ENCODE results near the gene TMEM101.
A peak's percentile ranks its signal among the peaks of the same experiment; 100 is the strongest.

The TMEM101 gene

GRCh38 chr17:44010966-44011647 is 3.7 kb downstream of the TMEM101 start:
- H3K27me3 ChIP-seq (ENCODE audit: low read depth), result no peaks in the 10 kb centered on the region
- H3K9me3 ChIP-seq, result no peaks in the 10 kb centered on the region
- peaks cover 14% of the 10 kb centered on the region; the same call in 1 of the 2 replicates for H3K36me3 ChIP-seq (replicated peaks)
- H3K4me3 ChIP-seq, result no peak overlapping the region
- DNase-seq (ENCODE audit: low spot score in 2 of 2), result no peak
- in situ Hi-C loops (cut with MboI; ENCODE audit: low sequenced_read_pairs), result no loop called here
- H3K4me1 ChIP-seq, result peaks cover 12% of the 10 kb centered on the region

DNA sequence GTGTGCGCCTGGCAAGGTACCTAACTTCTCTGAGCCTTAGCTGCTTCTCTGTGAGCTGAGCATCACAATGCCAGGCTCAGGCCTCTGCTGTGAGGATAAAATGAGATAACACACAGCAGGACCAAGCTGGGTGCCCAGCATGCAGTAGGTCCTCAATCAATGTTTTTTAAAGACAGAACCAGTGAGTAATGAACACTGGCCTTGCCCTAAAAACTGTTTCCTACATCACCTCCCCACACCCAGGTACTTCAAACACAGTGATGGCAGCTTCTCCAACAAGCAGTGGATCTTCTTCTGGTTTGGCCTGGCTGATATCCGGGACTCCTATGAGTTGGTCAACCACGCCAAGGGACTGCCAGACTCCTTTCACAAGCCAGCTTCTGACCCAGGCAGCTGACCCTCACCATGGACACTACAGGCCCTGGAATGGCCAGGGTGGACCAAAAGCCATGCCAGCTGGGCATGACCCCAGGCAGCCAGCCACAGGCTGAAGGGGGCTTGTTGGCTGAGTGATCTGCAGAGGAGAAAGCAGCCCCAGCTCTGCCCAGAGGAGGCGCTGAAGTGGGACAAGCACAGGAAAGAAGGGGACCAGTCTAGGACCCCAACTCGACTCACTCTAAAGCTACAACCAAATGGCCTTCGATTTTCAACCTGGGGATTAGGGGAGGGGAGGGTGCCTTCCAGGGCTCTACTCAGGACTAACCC is 6.4 kb downstream of the TMEM101 start:
- Histone ChIP-seq H3K27me3 (ENCODE audit: low read depth) (no peaks in the 10 kb centered on the region), H3K4me3 (peak overlapping the region; percentile 66), H3K4me1 (peaks cover 7% of the 10 kb centered on the region; the same call in 1 of the 2 replicates), H3K36me3 (replicated peaks) (peaks cover 14% of the 10 kb centered on the region; the same call in 1 of the 2 replicates), H3K9me3 (no peaks in the 10 kb centered on the region)
- DNase-seq (ENCODE audit: low spot score in 2 of 2), result no peak
- in situ Hi-C loops (cut with MboI; ENCODE audit: low sequenced_read_pairs), result no loop called here

GRCh38 chr17:44007346-44008204 is 7.2 kb downstream of the TMEM101 start:
- Histone ChIP-seq H3K4me3 (peak overlapping the region; percentile 66), H3K36me3 (replicated peaks) (peaks cover 14% of the 10 kb centered on the region; the same call in 1 of the 2 replicates), H3K9me3 (no peaks in the 10 kb centered on the region), H3K4me1 (peaks cover 7% of the 10 kb centered on the region; the same call in 1 of the 2 replicates), H3K27me3 (ENCODE audit: low read depth) (no peaks in the 10 kb centered on the region)
- in situ Hi-C loops (cut with MboI; ENCODE audit: low sequenced_read_pairs), result no loop called here
- DNase-seq (ENCODE audit: low spot score in 2 of 2), result peak in 1 of 2 experiments; percentile 39

GRCh38 chr17:44006598-44007345 is 8.0 kb downstream of the TMEM101 start:
- H3K9me3 ChIP-seq, result no peaks in the 10 kb centered on the region
- peaks cover 12% of the 10 kb centered on the region; the same call in 1 of the 2 replicates for H3K36me3 ChIP-seq (replicated peaks)
- peaks cover 7% of the 10 kb centered on the region; the same call in 1 of the 2 replicates for H3K4me1 ChIP-seq
- no peaks in the 10 kb centered on the region for H3K27me3 ChIP-seq (ENCODE audit: low read depth)
- H3K4me3 ChIP-seq, result peak overlapping the region; percentile 66
- in situ Hi-C loops (cut with MboI; ENCODE audit: low sequenced_read_pairs), result no loop called here
- peak; percentile 95 to 100 for DNase-seq (ENCODE audit: low spot score in 2 of 2)

GRCh38 chr17:44006272-44006597 is 8.5 kb downstream of the TMEM101 start:
- DNase-seq (ENCODE audit: low spot score in 2 of 2), result no peak
- peaks cover 7% of the 10 kb centered on the region; the same call in 1 of the 2 replicates for H3K36me3 ChIP-seq (replicated peaks)
- H3K4me3 ChIP-seq, result peak overlapping the region; percentile 66
- no peaks in the 10 kb centered on the region for H3K9me3 ChIP-seq
- peaks cover 7% of the 10 kb centered on the region; the same call in 1 of the 2 replicates for H3K4me1 ChIP-seq
- in situ Hi-C loops (cut with MboI; ENCODE audit: low sequenced_read_pairs), result no loop called here
- no peaks in the 10 kb centered on the region for H3K27me3 ChIP-seq (ENCODE audit: low read depth)

GRCh38 chr17:44005527-44006271 is 9.1 kb downstream of the TMEM101 start:
- Histone ChIP-seq H3K27me3 (ENCODE audit: low read depth) (no peaks in the 10 kb centered on the region), H3K36me3 (replicated peaks) (peaks cover 4% of the 10 kb centered on the region; the same call in 1 of the 2 replicates), H3K4me3 (peak overlapping the region; percentile 66), H3K9me3 (no peaks in the 10 kb centered on the region), H3K4me1 (peaks cover 7% of the 10 kb centered on the region; the same call in 1 of the 2 replicates)
- DNase-seq (ENCODE audit: low spot score in 2 of 2), result no peak
- in situ Hi-C loops (cut with MboI; ENCODE audit: low sequenced_read_pairs), result no loop called here

GRCh38 chr17:44004761-44005526 is 9.8 kb downstream of the TMEM101 start:
- DNase-seq (ENCODE audit: low spot score in 2 of 2), result no peak
- Histone ChIP-seq H3K27me3 (ENCODE audit: low read depth) (no peaks in the 10 kb centered on the region), H3K9me3 (no peaks in the 10 kb centered on the region), H3K36me3 (replicated peaks) (no peaks in the 10 kb centered on the region), H3K4me3 (no peak overlapping the region), H3K4me1 (peaks cover 7% of the 10 kb centered on the region; the same call in 1 of the 2 replicates)
- in situ Hi-C loops (cut with MboI; ENCODE audit: low sequenced_read_pairs), result no loop called here

DNA sequence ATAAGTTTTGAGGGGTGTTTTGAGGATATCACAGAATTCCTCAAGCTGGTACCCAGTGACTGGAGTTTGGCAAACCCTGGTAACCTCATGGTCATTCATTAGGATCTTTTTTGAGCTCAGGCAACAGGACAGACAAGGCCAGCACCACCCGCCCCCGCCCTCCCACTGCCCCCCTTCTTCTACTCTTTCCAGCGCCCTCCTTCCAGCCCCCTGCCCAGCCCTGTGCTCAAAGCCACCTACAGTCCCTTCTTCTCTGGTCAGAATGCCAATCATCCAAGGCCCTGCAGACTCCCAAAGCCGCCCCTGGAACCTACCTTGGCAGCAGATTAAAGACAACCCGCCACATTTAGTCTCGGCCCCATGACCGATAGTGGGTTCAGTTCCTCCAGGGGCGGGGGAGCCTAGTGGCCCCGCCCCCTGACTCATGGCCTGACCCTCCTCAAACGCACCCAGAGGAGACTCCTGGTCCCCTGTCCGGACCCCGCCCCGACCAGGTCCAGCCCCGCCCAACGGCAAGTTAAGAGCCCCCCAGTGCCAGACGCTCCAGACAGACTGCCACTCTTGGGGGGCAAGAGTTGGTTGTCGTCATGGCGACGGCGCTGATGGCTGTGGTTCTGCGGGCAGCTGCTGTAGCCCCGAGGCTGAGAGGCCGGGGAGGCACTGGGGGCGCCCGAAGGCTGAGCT is 10.5 kb downstream of the TMEM101 start, which contains the start of gene NAGS:
TSS of gene NAGS (plus strand) at position 546 of the 684 bp plus-strand sequence. CDS start at position 588, 42 bp downstream.
- H3K27me3 ChIP-seq (ENCODE audit: low read depth), result no peaks in the 10 kb centered on the region
- DNase-seq (ENCODE audit: low spot score in 2 of 2), result peak in 1 of 2 experiments; percentile 16
- in situ Hi-C loops (cut with MboI; ENCODE audit: low sequenced_read_pairs), result no loop called here

GRCh38 chr17:44002141-44002848 is 12.5 kb downstream of the TMEM101 start:
- no peak for DNase-seq (ENCODE audit: low spot score in 2 of 2)
- in situ Hi-C loops (cut with MboI; ENCODE audit: low sequenced_read_pairs), result no loop called here
- Histone ChIP-seq H3K36me3 (replicated peaks) (no peaks in the 10 kb centered on the region), H3K4me3 (no peak overlapping the region), H3K27me3 (ENCODE audit: low read depth) (no peaks in the 10 kb centered on the region), H3K4me1 (peaks cover 4% of the 10 kb centered on the region; the same call in 1 of the 2 replicates), H3K9me3 (no peaks in the 10 kb centered on the region)

More for the DNA sequence above, 10.5 kb downstream of the TMEM101 start, which contains the start of gene NAGS:
- no peaks in the 10 kb centered on the region for H3K9me3 ChIP-seq
- no peaks in the 10 kb centered on the region for H3K36me3 ChIP-seq (replicated peaks)
- H3K4me3 ChIP-seq, result no peak within 1 kb of the TSS
- peaks cover 7% of the 10 kb centered on the region; the same call in 1 of the 2 replicates for H3K4me1 ChIP-seq

GRCh38 chr17:44001461-44001920 is 13.3 kb downstream of the TMEM101 start:
- DNase-seq (ENCODE audit: low spot score in 2 of 2), result no peak
- Histone ChIP-seq H3K27me3 (ENCODE audit: low read depth) (no peaks in the 10 kb centered on the region), H3K4me1 (peaks cover 4% of the 10 kb centered on the region; the same call in 1 of the 2 replicates), H3K36me3 (replicated peaks) (no peaks in the 10 kb centered on the region), H3K9me3 (no peaks in the 10 kb centered on the region), H3K4me3 (no peak overlapping the region)
- in situ Hi-C loops (cut with MboI; ENCODE audit: low sequenced_read_pairs), result no loop called here

All from HAP-1 (cell line).